ENCODE data around the gene IKZF1. TPM values are rescaled to one million over a fixed set of nuclear protein-coding genes. Genes with fewer than 3 reads are reported as not detected.

IKZF1 gene
- total and polyA plus RNA-seq, 2 of the 13 experiments (the other 11 are each of a cell fraction or from before 2014, with no cell fraction given) = not detected

GRCh38 chr7:50303335-50304128 is 984 bp upstream of the IKZF1 start:
- Histone ChIP-seq H3K4me2 (ENCODE audit: low read depth, low read length) (no peak overlapping the region), H3K27me3 (ENCODE audit: control insufficient read depth in 1 of 2, insufficient read depth in 2 of 2, low read length in 2 of 2) (peaks cover 5 to 41% of the 10 kb centered on the region in 2 experiments; a peak in 4 of 5 replicates)

More at GRCh38 chr7:50303335-50304128, 984 bp upstream of the IKZF1 start:
- intact Hi-C loops (cut with micrococcal nuclease; ENCODE audit: unreplicated experiment) (no loop called here), in situ Hi-C loops (cut with HindIII; ENCODE audit: extremely low pct_ligation_motif_present, low pct_unique_long_range_greater_than_20kb) (no loop called here)
- H3K79me2 ChIP-seq (ENCODE audit: insufficient read depth, low read length) = no peaks in the 10 kb centered on the region
- H2AFZ ChIP-seq (ENCODE audit: low read length) = no peak overlapping the region
- POLR2A ChIA-PET = no interaction called here
- no peaks in the 10 kb centered on the region for H3K9me3 ChIP-seq (ENCODE audit: low read length)
- whole genome bisulfite sequencing (ENCODE audit: low lambda C conversion rate) = 57% methylated on average over 24 of the region's 100 CpGs
- no TSS peak for BruUV-seq (replicated peaks)
- ATAC-seq (no peak), FAIRE-seq (no peak), DNase-seq (ENCODE audit: low spot score) (no peak)
- no peaks in the 10 kb centered on the region for H3K4me1 ChIP-seq (ENCODE audit: insufficient read depth, low read length)
- no peaks in the 10 kb centered on the region for H3K36me3 ChIP-seq (replicated peaks in 1 of 2; ENCODE audit: control insufficient read depth in 1 of 2, insufficient read depth in 2 of 2, low read length in 2 of 2)
- H3K4me3 ChIP-seq (replicated peaks in 1 of 3; ENCODE audit: insufficient read depth in 1 of 3, low read depth in 2 of 3, low read length in 3 of 3) = 0 out of 6 replicates have a peak overlapping the region, but pooled peaks of 1 of the 3 experiments have one; percentile 33
- CTCF ChIA-PET (ENCODE audit: low intra/inter-chr PET ratio, low total read pairs) = no interaction called here
- no peak overlapping the region for H3K27ac ChIP-seq (ENCODE audit: extremely low read length, insufficient read depth, low read length)
- H4K20me1 ChIP-seq (ENCODE audit: insufficient read depth, low read length) = no peaks in the 10 kb centered on the region
- no peak overlapping the region for H3K9ac ChIP-seq (ENCODE audit: insufficient read depth, low read depth, low read length)
- TF ChIP-seq ZNF576 (CRISPR knock-in tag; IDR thresholded peaks at IDR 0.05) = no peak
- TF ChIP-seq RFXANK (CRISPR knock-in tag; IDR thresholded peaks at IDR 0.05) = no peak
- no peak for TF ChIP-seq ZNF414 (CRISPR knock-in tag; IDR thresholded peaks at IDR 0.05)
- no peak for TF ChIP-seq KDM6A (CRISPR knock-in tag; IDR thresholded peaks at IDR 0.05; ENCODE audit: low read depth)
- no peak for TF ChIP-seq ZNF180 (CRISPR knock-in tag; IDR thresholded peaks at IDR 0.05; ENCODE audit: borderline replicate concordance, low read depth)
- no peak for TF ChIP-seq ZC3H13 (CRISPR knock-in tag; IDR thresholded peaks at IDR 0.05)
- TF ChIP-seq KLF6 (CRISPR knock-in tag; IDR thresholded peaks at IDR 0.05) = no peak
- TF ChIP-seq ZNF496 (CRISPR knock-in tag; IDR thresholded peaks at IDR 0.05; ENCODE audit: insufficient replicate concordance) = no peak
